AG10803 (cell line): Measurements from ENCODE around the gene RPTOR.

Experiments
- DNase-seq: peaks from one replicate; pipeline ENCODE4 v3.0.0; 2010; ENCODE audit warnings: low read depth
- H3K4me3 ChIP-seq: 2 replicates; pipeline ENCODE4 v1.5.1; 2011; ENCODE audit warnings: mild to moderate bottlenecking, low read length, control low read depth
- CTCF ChIP-seq: conservative IDR thresholded peaks from 2 replicates; pipeline ENCODE4 v1.5.1; 2011; ENCODE audit warnings: mild to moderate bottlenecking, low read length, control low read depth, inconsistent platforms

RPTOR gene

GRCh38 chr17:80837711-80838110, 293.1 kb downstream of the RPTOR start:
- no peak for DNase-seq
- no peak for TF ChIP-seq CTCF
- no peak overlapping the region for H3K4me3 ChIP-seq

GRCh38 chr17:80838311-80839025, 293.8 kb downstream of the RPTOR start:
- no peak overlapping the region for H3K4me3 ChIP-seq
- no peak for DNase-seq
- TF ChIP-seq CTCF, result no peak

- no peak for DNase-seq
- H3K4me3 ChIP-seq, result no peak overlapping the region
- no peak for TF ChIP-seq CTCF
Observed at GRCh38 chr17:80839026-80839345, 294.3 kb downstream of the RPTOR start.

GRCh38 chr17:80839511-80839941, 294.9 kb downstream of the RPTOR start:
- H3K4me3 ChIP-seq, result no peak overlapping the region
- DNase-seq, result no peak
- TF ChIP-seq CTCF, result no peak

- no peak for DNase-seq
- no peak overlapping the region for H3K4me3 ChIP-seq
- no peak for TF ChIP-seq CTCF
Observed at GRCh38 chr17:80839970-80840369, 295.3 kb downstream of the RPTOR start.

GRCh38 chr17:80842456-80843013, 297.9 kb downstream of the RPTOR start:
- no peak for DNase-seq
- no peak overlapping the region for H3K4me3 ChIP-seq
- no peak for TF ChIP-seq CTCF

GRCh38 chr17:80843741-80844156, 299.1 kb downstream of the RPTOR start:
- H3K4me3 ChIP-seq, result no peak overlapping the region
- no peak for TF ChIP-seq CTCF
- DNase-seq, result no peak
